Panc1 (cell line): ENCODE results near the gene ZCCHC14. TPM values are rescaled to one million over a fixed set of nuclear protein-coding genes. Genes with fewer than 3 reads are reported as not detected.

ENCODE experiments used
- ATAC-seq: fragments of 200-7000 bp; cut with Tn5 transposase; 2 replicates; pipeline ENCODE4 v1.9.1; 2020; ENCODE audit warnings: mild to moderate bottlenecking, moderate library complexity
- BruUV-seq: library from RNA; stranded (reverse); fragments of 400-500 nt; replicated peaks from 2 replicates; lab custom pipeline; 2021; lab: Mats Ljungman, UMichigan
- CTCF ChIA-PET: fragments of 300-600 bp; sonication (Branson Sonifier 250); formaldehyde crosslinking; loops from one replicate; lab custom pipeline; 2022; ENCODE audit warnings: antibody characterized with exemption; lab: Charles Lee
- POLR2A ChIA-PET: fragments of 300-600 bp; sonication (Branson Sonifier 250); formaldehyde crosslinking; loops from one replicate; lab custom pipeline; 2022; ENCODE audit warnings: antibody characterized with exemption; lab: Charles Lee
- DNase-seq: peaks from one replicate; pipeline ENCODE4 v3.0.0-alpha.2; 2010; ENCODE audit warnings: low read depth, low spot score
- H3K27ac ChIP-seq: 2 replicates; pipeline ENCODE4 v1.5.1; 2011; ENCODE audit warnings: mild to moderate bottlenecking, low read length, inconsistent platforms
- H3K27me3 ChIP-seq: fragments of 200-500 bp; sonication (Bioruptor generic); 2 replicates; pipeline ENCODE4 v1.6.0; 2014; ENCODE audit warnings: low read length, inconsistent platforms; ENCODE audit not compliant: control insufficient read depth, insufficient read depth
- H3K36me3 ChIP-seq: fragments of 200-500 bp; sonication (Bioruptor generic); 2 replicates; pipeline ENCODE4 v1.5.1; 2014; ENCODE audit warnings: inconsistent platforms, mild to moderate bottlenecking, low read length, moderate library complexity; ENCODE audit not compliant: control insufficient read depth, insufficient read depth
- H3K4me1 ChIP-seq: 2 replicates; pipeline ENCODE4 v1.5.1; 2011; ENCODE audit warnings: inconsistent platforms, mild to moderate bottlenecking, low read length, moderate library complexity; ENCODE audit not compliant: control insufficient read depth, insufficient read depth
- H3K4me3 ChIP-seq, 2 experiments: 2 replicates each; pipeline ENCODE4 v1.5.1; 2011 to 2012; ENCODE audit warnings: low read depth in 2 of 2, low read length in 2 of 2, mild to moderate bottlenecking in 2 of 2, inconsistent platforms in 1 of 2, moderate library complexity in 1 of 2
- H3K9me3 ChIP-seq: fragments of 200-500 bp; sonication (Bioruptor generic); 2 replicates; pipeline ENCODE4 v1.5.1; 2014; ENCODE audit warnings: low read depth, mild to moderate bottlenecking, inconsistent platforms, low read length, moderate library complexity; ENCODE audit not compliant: control insufficient read depth, insufficient read depth
- CTCF ChIP-seq: fragments of 450-650 bp; IDR thresholded peaks from 2 replicates; pipeline ENCODE4 v1.5.1; 2017; ENCODE audit warnings: mild to moderate bottlenecking
- POLR2AphosphoS5 ChIP-seq: IDR thresholded peaks from 2 replicates; pipeline ENCODE4 v1.6.1; 2012; ENCODE audit warnings: mild to moderate bottlenecking, low read depth, low read length, moderate library complexity
- REST ChIP-seq, 2 experiments: IDR thresholded peaks; 2 replicates each; pipeline ENCODE4 v1.6.1; 2011 to 2012; ENCODE audit warnings: low read depth in 2 of 2, control low read depth in 1 of 2, low read length in 1 of 2, mild to moderate bottlenecking in 1 of 2, moderate library complexity in 1 of 2; ENCODE audit not compliant: insufficient read depth in 1 of 2
- SIN3A ChIP-seq: IDR thresholded peaks from 2 replicates; pipeline ENCODE4 v1.6.1; 2012; ENCODE audit warnings: low read depth, mild to moderate bottlenecking, low read length, moderate library complexity, borderline replicate concordance; ENCODE audit not compliant: insufficient read depth
- TCF7L2 ChIP-seq: IDR thresholded peaks from 2 replicates; pipeline ENCODE4 v1.6.1; 2011; ENCODE audit warnings: mild to moderate bottlenecking, low read depth, low read length, inconsistent platforms
- in situ Hi-C: cut with HindIII; loops from 2 replicates; pipeline ENCODE4 v1.10.0; 2016; ENCODE audit warnings: low sequenced_read_pairs, low pct_unique_long_range_greater_than_20kb
- intact Hi-C: fragments of 100-400 bp; cut with micrococcal nuclease; formaldehyde crosslinking; loops from one replicate; pipeline ENCODE4 v1.10.0; 2022; ENCODE audit not compliant: unreplicated experiment
- total RNA-seq: library from RNA; stranded (reverse); gene quantifications from one replicate; pipeline ENCODE4 v1.2.1, GENCODE V29; 2021; ENCODE audit not compliant: unreplicated experiment

ZCCHC14 gene
- total RNA-seq, 1 experiment from 2014 or later, result 35.0 TPM

- POLR2A ChIA-PET, result no interaction called here
- TF ChIP-seq CTCF (no peak), REST (IDR thresholded peaks at IDR 0.05; ENCODE audit: insufficient read depth in 1 of 2, low read depth in 2 of 2, low read length in 1 of 2) (no peak), TCF7L2 (no peak), SIN3A (no peak), POLR2AphosphoS5 (no peak)
- Histone ChIP-seq H3K27me3 (no peaks in the 10 kb centered on the region), H3K9me3 (no peaks in the 10 kb centered on the region; the same call in 1 of the 2 replicates), H3K27ac (no peak overlapping the region), H3K36me3 (no peaks in the 10 kb centered on the region), H3K4me1 (no peaks in the 10 kb centered on the region), H3K4me3 (no peak overlapping the region)
- BruUV-seq, result no TSS peak
- ATAC-seq (no peak), DNase-seq (no peak)
- in situ Hi-C loops (no loop called here), intact Hi-C loops (no loop called here)
- CTCF ChIA-PET, result no interaction called here
These were observed 43.9 kb upstream of the ZCCHC14 start for GRCh38 chr16:87536795-87537142.

GRCh38 chr16:87535855-87536794, 43.3 kb upstream of the ZCCHC14 start:
- ATAC-seq, result no peak
- in situ Hi-C loops, result no loop called here

More at GRCh38 chr16:87535855-87536794, 43.3 kb upstream of the ZCCHC14 start:
- BruUV-seq, result no TSS peak
- intact Hi-C loops, result no loop called here
- H3K4me1 ChIP-seq, result no peaks in the 10 kb centered on the region
- no peak for DNase-seq
- TF ChIP-seq TCF7L2, result no peak
- TF ChIP-seq REST (IDR thresholded peaks at IDR 0.05; ENCODE audit: insufficient read depth in 1 of 2, low read depth in 2 of 2, low read length in 1 of 2), result no peak
- no peak for TF ChIP-seq CTCF
- TF ChIP-seq POLR2AphosphoS5, result no peak
- no peak for TF ChIP-seq SIN3A
- POLR2A ChIA-PET, result no interaction called here
- H3K4me3 ChIP-seq, result 0 out of 4 replicates have a peak overlapping the region, but pooled peaks of 1 of the 2 experiments have one; percentile 9
- no peaks in the 10 kb centered on the region for H3K27me3 ChIP-seq
- no peak overlapping the region for H3K27ac ChIP-seq
- no peaks in the 10 kb centered on the region; the same call in 1 of the 2 replicates for H3K9me3 ChIP-seq
- H3K36me3 ChIP-seq, result no peaks in the 10 kb centered on the region
- CTCF ChIA-PET, result no interaction called here
